NCI-H146 treated with DMSO at 0.1 percent for 48 hours (cell line): ENCODE measurements around the gene CAMK2G.
"Not testable (repeated sequence)": the region's sequence is repeated elsewhere in the genome, so short reads cannot be mapped to it uniquely, and the experiment has no call there.

Experiments
- DNase-seq: peaks from one replicate; lab custom pipeline; 2025; ENCODE audit not compliant: unreplicated experiment; lab: John Stamatoyannopoulos, UW

Gene CAMK2G

GRCh38 chr10:73841061-73841421 is 33.3 kb downstream of the CAMK2G start:
- no peak for DNase-seq

- no peak for DNase-seq
These were observed 33.8 kb downstream of the CAMK2G start for GRCh38 chr10:73840403-73841060.

- DNase-seq, result no peak
These were observed 34.3 kb downstream of the CAMK2G start for GRCh38 chr10:73840056-73840402.

DNA sequence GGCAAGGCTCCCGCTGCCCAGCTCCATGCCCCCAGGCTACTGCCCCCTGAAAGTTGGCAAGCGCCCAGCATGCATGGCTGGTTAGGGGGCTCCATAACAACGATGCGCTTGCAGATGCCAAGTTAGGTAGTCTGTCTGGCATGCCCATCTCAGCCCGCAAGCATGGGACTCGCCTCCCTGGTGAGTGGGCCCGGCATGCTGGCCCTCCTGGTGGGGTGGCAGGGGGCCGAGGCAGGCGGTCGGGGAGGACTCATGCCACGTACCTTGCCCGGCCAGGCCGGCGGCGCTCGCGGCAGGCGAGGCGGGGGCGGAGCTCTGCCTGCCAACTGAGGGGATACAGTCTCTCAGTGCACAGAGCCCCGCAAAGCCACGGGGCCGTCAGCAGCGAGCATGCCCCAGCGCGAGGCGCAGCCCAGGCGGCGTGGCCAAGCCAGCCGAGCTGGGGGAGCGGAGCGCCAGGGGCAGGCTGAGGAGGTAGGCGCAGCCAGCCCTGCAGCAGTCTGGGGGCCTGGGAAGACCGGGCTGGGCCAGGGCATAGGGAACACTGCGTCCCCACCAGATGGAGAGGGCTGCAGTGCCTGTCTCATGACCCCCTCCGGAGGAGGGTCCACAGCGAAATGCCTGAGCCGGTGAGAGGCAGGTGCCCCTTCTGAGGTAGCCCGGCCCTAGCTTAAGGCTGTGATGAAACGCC is 34.9 kb downstream of the CAMK2G start:
- DNase-seq, result no peak

DNA sequence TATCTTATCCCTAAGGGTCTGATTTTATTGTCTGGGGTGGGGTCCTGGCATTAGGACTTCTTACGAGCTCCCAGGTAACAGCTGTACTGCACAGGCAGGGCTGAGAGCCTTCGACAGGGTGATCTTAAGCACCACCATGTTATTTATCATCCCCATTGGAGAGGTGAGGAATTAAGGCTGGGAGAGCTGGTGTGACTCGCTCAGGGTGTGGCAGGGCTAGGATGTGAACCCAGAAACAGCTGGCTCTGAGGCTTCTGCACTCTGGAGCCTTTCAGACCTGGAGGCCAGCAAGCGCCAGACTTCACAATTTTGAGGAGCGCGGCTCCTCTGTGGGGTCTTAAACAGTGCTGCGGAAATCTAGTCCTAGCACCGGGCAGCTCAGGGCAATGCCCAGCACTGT is 35.5 kb downstream of the CAMK2G start:
- no peak for DNase-seq

DNA sequence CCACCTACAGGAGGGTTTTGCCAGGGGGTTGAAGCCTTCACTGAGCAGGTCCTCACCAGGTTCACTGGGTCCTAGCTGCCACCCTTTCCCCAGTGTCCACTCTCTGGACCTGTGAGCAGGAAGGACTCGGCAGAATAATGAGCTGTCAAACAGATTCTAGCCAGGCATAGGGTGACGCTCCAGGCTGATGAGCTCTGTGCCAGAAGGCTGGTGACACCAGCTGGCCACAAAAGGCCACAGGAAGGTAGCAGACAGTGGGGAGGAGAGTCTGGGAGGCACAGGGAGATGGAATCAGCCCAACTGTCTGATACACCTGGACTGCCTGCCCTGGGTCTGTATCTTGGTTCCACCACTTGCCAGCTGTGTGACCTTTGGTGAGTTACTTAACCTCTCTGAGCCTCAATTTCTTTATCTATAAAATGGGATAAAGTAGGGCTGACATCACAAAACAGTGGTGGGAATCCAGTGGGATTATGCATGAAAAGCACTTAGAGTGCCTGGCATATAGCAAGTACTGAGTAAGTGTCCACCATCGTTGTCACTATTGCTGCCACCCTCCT is 36.3 kb downstream of the CAMK2G start:
- DNase-seq, result no peak

DNA sequence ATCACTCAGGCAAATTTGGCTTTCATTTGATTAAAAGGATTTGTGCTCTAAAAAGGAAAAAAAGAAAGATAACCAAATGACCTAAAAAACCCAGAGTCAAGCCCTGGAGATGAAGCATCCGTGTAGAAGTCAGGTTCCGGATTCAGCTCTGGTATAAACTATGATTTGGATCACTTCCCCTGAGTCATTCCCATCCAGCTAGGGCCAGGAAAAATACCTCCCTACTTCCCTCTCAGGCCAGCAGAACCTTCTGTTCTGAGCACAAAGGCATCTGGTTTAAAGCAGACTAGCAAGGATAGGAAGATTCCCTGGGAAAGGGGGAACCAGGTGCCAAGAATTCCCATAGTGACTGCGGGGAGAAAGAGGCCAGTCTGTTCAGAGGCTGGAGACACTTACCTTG is 37.3 kb downstream of the CAMK2G start:
- DNase-seq, result no peak

DNA sequence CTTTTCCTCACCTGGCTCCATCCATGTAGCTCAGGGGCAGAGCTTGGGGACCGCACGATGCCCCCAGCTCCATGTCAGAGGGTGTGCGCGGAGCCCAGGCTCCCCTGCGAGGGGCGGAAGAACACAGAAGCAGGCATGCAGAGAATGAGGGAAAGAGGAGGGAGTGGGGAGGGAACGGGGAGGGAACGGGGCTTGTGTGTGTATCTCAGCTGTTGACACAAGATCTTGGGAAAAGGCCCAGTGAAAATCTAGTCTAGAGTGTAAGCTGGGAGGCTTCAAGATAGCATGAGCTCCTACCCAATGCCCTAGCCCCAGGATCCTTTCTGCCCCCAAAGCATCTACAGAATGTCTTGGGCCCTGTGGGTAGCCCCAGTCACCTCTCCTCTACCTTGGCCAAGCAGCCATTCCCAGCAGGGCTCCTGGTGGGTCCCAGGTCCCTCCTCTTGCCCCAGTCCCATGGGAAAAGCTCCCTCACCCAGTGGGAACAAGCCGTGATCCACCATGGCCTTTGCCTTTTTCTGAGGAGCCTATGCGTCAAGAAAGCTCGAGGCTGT is 37.9 kb downstream of the CAMK2G start:
- no peak for DNase-seq

- DNase-seq, result not testable (repeated sequence)
These were observed 45.3 kb downstream of the CAMK2G start for GRCh38 chr10:73829090-73829489.

- no peak for DNase-seq
These were observed 46.2 kb downstream of the CAMK2G start for GRCh38 chr10:73828161-73828560.

- no peak for DNase-seq
These were observed 46.8 kb downstream of the CAMK2G start for GRCh38 chr10:73827346-73828089.

GRCh38 chr10:73824146-73824725 is 50.1 kb downstream of the CAMK2G start:
- DNase-seq, result no peak

GRCh38 chr10:73823391-73823790 is 51.0 kb downstream of the CAMK2G start:
- DNase-seq, result no peak

DNA sequence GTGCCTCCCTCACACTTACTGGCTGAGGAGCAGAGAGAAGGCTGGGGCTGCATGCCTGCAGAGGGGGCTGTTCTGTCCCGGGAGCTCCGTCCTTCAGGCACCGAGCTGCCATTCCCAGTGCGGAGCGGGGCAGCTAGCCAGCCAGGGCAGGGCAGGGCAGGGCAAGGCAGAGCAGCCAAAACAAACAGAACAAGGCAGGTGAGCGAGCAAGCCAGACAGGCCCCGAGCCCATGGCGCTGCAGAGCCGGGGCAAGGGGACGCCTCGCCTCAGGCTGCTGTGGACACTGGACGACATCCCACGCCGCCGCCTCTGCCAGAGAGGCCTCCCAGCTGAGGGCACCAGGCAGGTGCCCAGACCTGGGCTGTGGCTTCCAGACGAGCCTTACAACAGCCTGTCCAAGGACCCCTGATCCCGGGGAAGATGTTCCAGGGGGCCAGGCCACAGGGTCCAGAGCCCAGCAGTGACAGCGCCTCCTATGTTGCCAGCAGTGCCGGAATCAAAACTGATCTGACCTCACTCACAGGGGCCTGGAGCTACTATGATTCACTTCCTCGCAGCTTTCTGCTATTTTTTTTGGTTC is 54.8 kb downstream of the CAMK2G start:
- no peak for DNase-seq

- DNase-seq, result no peak
These were observed 55.3 kb downstream of the CAMK2G start for GRCh38 chr10:73819081-73819480.

DNA sequence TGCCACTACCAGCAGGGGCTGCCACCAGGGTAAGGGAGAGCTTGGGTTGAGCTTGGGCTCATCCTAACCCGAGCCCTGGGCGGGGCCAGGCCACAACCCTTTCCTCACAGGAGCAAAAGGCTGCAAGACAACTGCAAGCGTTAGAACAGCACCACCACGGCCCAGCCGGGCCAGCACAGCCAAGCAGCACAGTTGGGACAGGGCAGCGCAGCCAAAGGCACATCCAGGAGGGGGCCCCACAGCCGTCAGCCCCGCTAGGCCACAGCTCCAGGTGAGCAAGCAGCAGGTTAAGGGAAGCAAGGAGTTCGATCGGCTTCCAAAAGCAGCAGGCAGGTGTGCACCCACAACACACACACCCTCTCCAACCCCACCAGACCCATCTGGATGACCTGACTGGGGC is 56.0 kb downstream of the CAMK2G start:
- no peak for DNase-seq

GRCh38 chr10:73817826-73818225 is 56.5 kb downstream of the CAMK2G start:
- DNase-seq, result no peak

- DNase-seq, result no peak
These were observed 57.2 kb downstream of the CAMK2G start for GRCh38 chr10:73816917-73817729.

- DNase-seq, result no peak
These were observed 58.7 kb downstream of the CAMK2G start for GRCh38 chr10:73815719-73816030.
